AG10803 (cell line): ENCODE measurements around the gene MAFG.

Source experiments
- DNase-seq: peaks from one replicate; pipeline ENCODE4 v3.0.0; 2010; ENCODE audit warnings: low read depth
- H3K4me3 ChIP-seq: 2 replicates; pipeline ENCODE4 v1.5.1; 2011; ENCODE audit warnings: mild to moderate bottlenecking, low read length, control low read depth
- CTCF ChIP-seq: conservative IDR thresholded peaks from 2 replicates; pipeline ENCODE4 v1.5.1; 2011; ENCODE audit warnings: mild to moderate bottlenecking, low read length, control low read depth, inconsistent platforms

Gene MAFG

GRCh38 chr17:81907219-81908145, 20.1 kb downstream of the MAFG start:
- H3K4me3 ChIP-seq, result no peak overlapping the region
- no peak for TF ChIP-seq CTCF
- no peak for DNase-seq

GRCh38 chr17:81906476-81907218, 20.9 kb downstream of the MAFG start:
- TF ChIP-seq CTCF, result no peak
- H3K4me3 ChIP-seq, result no peak overlapping the region
- no peak for DNase-seq

- no peak for DNase-seq
- TF ChIP-seq CTCF, result no peak
- H3K4me3 ChIP-seq, result no peak overlapping the region
Measured at GRCh38 chr17:81905993-81906392, 21.5 kb downstream of the MAFG start.

GRCh38 chr17:81905424-81905875, 22.1 kb downstream of the MAFG start:
- no peak for DNase-seq
- no peak overlapping the region for H3K4me3 ChIP-seq
- TF ChIP-seq CTCF, result no peak

- no peak for TF ChIP-seq CTCF
- no peak for DNase-seq
- H3K4me3 ChIP-seq, result no peak overlapping the region
Measured at GRCh38 chr17:81904600-81905423, 22.7 kb downstream of the MAFG start.

GRCh38 chr17:81903896-81904599, 23.5 kb downstream of the MAFG start:
- no peak for DNase-seq
- TF ChIP-seq CTCF, result no peak
- no peak overlapping the region for H3K4me3 ChIP-seq
